HG02610 (cell line): Measurements from ENCODE around the gene DNAAF9.

Experiments
- ATAC-seq: cut with Tn5 transposase; IDR thresholded peaks from one replicate; pipeline ENCODE4 v1.9.1; 2021; ENCODE audit warnings: mild to moderate bottlenecking, moderate library complexity; ENCODE audit not compliant: unreplicated experiment

Gene DNAAF9

DNA sequence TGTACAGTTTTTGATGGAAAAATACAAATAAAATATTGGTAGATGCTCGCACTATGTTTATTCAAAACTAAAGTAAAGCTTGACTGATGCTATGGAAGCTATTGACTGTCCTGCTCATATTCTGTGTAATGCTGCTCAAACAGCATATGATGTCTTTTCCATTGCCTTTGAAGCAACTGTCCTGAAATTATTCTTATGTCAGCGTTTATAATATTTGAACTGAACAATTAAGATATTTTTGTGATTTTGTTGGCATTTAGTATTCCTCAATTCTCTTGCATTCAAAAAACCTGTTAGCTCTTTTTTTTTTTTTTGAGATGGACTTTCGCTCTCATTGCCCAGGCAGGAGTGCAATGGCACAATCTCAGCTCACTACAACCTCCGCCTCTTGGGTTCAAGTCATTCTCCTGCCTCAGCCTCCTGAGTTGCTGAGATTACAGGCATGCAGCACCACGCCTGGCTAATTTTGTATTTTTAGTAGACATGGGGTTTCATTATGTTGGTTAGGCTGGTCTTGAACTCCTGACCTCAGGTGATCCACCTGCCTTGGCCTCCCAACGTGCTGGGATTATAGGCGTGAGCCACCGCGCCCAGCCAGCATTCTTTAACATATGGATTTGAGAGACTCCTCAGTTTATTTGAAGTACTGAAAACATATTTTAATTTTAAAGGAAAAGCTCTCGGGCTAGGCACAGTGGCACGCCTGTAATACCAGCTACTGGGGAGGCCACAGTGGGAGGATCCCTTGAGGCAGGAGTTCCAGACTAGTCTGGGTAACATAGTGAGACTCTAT, 5.3 kb upstream of the DNAAF9 start:
- ATAC-seq, result no peak

DNA sequence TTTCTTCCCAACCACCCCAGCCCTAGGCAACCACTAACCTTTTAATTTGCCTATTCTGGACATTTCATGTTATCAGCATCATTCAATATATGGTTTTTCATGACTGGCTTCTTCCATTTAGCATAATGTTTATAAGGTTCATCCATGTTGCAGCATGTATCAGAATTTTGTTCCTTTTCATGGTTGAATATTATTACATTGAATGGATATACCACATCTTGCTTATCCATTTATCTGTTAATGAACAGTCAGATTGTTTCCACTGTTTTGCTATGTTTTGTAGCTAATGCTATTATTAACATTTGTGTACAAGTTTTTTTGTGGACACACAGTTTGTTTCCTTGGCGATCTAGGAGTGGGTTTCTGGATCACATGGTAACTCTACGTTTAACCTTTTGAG, 3.0 kb upstream of the DNAAF9 start:
- ATAC-seq, result no peak

DNA sequence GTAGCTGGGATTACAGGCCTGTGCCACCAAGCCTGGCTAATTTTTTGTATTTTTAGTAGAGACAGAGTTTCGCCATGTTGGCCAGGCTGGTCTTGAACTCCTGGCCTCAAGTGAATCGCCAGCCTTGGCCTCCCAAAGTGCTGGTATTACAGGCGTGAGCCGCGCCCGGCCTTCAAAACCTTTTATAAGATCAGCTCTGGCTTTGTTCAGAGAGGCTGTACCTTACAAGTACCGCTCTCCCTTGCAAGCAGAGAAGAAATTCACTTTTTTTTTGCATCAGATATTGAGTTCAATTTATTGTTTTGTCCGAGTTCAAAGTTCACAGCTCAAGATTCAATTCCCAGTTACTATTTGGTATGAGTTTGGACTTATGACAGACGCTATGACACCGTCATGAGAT, 1.9 kb upstream of the DNAAF9 start:
- ATAC-seq, result no peak

DNA sequence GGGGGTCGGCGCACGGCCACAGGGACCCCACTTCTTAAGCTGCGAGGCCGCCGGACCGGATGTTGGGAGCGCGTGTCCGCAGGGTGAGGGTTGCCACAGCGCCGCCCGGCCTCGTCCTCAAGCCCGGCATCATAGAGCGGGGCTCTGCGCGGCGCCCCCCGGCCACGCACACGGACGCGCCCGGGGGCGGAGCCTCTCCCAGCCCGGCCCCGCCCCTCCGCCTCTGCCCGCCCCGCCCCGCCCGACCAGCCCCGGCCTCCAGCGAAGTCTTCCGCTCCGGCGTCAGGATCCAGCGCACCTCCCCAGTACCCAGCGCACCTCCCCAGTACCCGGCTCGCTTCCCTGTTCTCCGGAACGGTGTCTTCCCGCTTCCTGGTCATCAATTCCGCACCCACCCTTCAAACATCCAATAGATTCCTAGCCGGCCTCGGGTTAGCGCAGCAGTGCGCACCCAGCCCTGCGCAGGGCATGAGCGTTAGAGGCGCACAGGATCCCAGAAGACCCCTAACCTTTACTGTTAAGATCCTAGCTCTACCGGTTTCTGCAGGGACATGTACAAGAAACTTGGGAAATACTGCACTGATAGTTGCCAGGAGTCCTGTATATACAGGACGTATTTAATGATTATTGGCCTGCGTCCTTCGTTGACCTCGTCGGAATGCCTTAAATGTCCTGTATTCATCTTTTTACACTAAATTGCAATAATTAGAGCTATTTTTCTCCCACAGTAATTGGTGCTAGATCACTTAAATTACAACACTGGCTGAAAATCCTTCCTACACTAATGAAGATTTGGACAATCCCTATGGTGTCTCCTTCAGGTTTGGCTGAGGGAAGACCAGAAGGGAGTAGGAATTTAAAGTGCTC, 535 bp upstream of the DNAAF9 start:
- ATAC-seq, result peak; percentile 48

- ATAC-seq, result no peak
Observed at GRCh38 chr20:3406481-3407039, 909 bp downstream of the DNAAF9 start.

DNA sequence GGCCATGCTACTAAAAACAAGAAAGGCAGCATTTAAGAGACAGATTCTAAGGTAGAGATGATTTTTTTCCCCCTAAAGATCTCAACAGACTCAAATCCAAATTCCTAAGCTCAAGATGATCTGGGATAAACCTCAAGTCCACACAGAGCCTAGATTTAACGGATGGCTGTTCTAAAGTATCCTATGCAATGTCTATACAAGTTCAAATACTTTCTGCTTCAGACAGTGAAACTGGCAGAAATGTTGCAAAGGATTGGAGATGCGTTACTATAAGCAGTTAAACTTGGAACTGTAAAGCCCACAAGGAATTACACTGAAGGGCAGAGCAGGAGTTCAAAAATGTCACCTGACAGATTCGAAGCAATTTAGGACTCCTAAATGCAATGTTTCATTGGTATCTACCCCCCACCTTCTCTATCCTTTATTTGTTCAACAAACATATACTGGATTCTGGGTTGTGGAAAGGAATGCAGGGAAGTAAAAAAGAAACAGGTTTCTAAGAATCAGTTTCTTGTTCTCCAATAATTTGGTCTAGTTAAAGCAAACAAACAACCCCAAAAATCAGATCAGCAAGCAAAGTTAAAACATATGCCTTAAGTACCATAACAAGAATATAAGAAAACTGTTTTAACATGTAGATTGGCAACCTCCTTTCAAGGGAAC, 1.6 kb downstream of the DNAAF9 start:
- no peak for ATAC-seq

DNA sequence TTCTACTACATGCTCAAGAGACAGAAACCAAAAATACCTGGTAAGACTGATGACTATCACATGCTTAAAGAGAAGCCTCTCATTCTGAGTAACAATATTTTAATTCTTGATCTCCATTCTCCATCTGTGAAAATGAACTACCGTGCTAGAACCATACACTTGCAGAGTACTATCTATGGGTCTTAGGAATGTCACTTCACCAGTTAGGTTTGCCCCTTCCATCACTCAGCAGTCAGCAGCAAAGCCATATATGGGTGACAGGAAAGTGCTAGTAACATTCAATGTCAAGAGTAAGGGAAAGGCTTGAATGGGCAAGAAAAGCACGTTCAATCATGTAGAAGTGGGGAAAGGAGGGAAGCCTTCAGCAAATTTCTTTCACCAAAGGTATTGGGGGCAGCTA, 2.3 kb downstream of the DNAAF9 start:
- ATAC-seq, result no peak

DNA sequence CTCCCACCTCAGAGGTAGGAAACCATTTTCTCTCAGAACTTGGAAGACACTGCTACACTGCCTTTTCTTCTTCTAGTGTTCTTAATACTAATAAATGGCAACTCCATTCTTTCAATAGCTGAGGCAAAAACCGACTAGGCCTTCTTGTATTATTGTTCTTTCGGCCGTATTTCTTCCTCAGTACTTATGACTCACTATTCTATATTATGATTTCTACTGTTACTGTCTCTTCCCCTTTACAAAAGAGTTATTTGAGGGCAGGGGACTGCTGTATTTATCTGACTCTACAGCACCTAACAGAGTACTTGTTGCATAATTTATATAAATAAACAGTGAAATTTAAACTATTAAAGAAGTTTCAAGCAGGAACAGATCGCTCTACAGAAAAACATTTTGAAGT, 3.1 kb downstream of the DNAAF9 start:
- ATAC-seq, result no peak

DNA sequence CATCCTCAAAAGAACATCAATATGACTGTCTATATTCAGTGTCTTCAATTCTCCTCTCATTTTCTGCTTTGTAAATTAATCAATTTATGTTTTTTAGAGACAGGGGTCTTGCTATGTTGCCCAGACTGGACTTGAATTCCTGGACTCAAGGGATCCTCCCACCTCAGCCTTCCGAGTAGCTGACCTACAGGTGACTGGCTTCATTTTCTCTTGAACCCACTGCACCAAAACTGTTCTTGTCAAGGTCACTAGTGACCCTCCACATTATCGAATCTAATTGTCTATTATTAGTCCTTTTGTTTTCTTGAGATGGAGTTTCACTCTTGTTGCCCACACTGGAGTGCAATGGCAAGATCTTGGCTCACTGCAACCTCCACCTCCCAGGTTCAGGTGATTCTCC, 3.7 kb downstream of the DNAAF9 start:
- no peak for ATAC-seq

DNA sequence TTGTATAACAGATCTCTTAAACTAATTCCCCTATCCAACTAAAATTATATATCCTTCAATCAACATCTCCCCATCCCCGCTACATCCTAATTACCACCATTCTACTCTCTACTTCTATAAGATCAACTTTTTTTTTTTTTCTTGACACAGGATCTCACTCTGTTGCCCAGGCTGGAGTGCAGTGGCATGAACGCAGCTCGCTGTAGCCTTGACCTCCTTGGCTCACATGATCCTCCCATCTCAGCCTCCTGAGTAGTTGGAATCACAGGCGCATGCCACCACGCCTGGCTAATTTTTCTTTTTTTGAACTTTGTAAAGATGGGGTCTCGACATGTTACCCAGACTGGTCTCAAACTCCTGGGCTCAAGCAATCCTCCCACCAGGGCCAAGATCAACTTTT, 5.0 kb downstream of the DNAAF9 start:
- no peak for ATAC-seq

GRCh38 chr20:3400260-3401155, 7.0 kb downstream of the DNAAF9 start:
- no peak for ATAC-seq

- no peak for ATAC-seq
Observed at GRCh38 chr20:3398681-3399252, 8.7 kb downstream of the DNAAF9 start.

DNA sequence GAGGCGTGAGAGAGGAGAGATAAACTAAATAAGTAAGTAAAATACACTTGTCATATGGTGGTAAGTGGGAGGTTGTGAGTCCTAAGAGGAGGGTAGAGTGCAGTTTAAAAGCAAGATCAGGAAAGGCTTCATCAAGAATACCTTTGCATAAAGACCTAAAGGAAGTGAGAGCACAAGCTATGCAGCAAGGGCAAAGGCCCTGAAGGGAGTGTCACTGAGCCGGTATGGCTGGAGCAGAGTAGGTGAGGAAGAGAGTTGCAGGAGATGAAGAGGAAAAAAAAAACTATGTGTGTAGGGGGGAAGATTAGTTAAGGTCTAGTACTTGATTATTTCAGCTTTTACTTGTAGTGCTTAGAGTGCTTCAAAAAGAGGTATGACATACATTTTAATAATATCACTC, 11.0 kb downstream of the DNAAF9 start:
- no peak for ATAC-seq

DNA sequence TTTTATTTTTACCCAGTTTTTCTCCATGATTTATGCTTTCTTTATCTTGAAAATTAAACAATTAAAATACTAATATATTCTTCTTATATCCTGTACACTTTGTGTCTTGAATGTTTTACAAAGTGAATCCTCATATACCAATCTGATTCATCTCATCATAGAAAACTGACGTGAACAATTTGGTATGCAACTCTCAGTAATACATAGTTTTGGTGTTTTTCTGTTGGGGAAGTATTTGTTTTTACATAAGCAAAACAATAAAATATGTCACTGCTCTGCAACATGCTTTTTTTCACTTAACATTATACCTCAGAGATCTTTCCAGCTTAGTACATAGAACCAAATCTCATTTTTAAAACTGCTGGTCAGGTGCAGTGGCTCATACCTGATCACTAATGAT, 14.7 kb downstream of the DNAAF9 start:
- no peak for ATAC-seq

GRCh38 chr20:3390759-3391425, 16.6 kb downstream of the DNAAF9 start:
- no peak for ATAC-seq

GRCh38 chr20:3383878-3384495, 23.5 kb downstream of the DNAAF9 start:
- ATAC-seq, result peak; percentile 63

- no peak for ATAC-seq
Observed at GRCh38 chr20:3382836-3383235, 24.6 kb downstream of the DNAAF9 start.

- no peak for ATAC-seq
Observed at GRCh38 chr20:3380228-3381070, 27.0 kb downstream of the DNAAF9 start.
